GM19025 (cell line): ENCODE results near the gene ARL15.

ENCODE experiments used
- ATAC-seq: cut with Tn5 transposase; IDR thresholded peaks from one replicate; pipeline ENCODE4 v1.9.1; 2021; ENCODE audit warnings: mild to moderate bottlenecking, low read depth, moderate library complexity; ENCODE audit not compliant: unreplicated experiment

Gene ARL15

DNA sequence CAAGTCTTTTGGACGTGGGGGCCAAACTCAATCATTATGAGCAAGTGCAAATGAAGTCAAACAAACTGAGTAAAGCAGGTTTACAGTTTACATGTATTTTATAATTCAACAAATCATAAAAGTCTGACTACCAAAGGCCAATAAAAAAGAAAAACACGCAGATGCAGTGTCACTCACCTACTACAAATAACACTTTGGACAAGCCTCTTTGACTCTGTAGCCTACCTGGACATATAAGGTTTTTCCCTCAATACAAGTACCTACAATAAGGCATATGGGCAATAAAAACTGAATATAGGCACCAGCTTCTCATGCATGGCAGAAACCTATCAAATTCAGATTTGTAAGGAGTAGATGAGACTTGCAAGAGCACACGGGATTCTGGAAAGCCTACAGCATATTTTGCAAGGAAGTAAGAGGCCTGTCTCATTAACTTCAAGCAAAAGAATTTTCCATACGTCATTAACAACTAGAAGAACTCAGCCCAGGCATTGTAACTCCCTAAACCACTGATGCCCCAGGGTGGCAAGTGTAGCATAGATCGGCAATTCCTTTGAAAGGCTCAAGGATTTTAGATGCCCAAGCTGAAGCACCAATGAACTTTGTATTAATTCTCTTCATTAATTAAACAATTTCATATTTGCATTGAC is 21.7 kb downstream of the ARL15 start:
- no peak for ATAC-seq

DNA sequence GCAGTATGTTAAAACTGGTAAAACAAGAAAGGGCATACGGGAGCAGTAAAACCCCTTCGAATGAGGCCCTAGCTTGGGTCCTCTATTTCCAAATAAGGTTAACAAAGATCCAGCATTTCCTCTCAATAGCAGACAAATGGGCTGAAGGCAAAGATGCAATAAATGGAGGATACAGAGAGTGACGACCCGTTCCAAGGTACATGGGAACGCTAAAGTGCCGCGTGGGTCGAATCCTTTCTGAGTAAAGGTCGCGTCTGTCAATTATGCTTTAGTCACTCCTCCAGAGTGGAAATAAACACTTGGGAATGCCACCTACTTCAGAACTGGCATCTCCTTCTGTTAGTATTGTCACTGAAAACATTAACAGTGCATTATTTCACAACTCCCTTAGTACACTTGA is 24.7 kb downstream of the ARL15 start:
- ATAC-seq = no peak

DNA sequence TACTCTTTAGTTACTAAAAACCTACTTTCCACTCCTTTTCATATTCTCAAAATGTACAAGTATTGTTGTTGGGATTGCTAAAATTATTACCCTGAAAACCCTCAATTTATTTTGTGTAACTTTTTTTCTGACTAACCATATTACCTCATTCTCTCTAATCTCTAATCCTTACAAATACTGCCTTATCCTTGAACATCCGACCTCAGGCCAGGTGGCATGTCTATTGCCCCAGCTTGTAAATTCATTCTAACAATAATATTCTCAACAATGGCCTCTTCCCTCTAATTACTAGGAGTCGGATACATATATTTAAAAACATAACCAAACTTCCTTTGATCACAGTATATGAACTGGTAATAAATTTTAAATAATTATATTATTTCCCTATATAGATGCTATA is 25.8 kb downstream of the ARL15 start:
- ATAC-seq = no peak

DNA sequence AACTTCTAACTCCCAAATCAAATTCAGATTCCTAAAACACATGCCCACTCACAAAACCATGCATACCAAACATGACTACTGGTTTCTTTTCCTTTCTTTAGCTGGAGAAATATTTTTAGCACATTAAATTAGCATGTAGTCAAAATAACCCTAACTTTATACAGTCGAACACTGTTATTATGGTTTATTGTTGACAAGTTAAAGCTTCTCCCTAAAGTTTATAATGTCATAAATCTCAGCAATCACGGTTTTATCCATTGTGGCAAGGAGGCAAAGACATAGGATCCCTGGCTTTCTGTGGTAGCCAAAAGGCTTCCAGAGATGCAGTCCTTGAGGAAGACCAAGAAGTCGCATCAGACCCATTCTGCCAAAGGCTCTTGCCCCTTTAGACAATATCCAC is 27.5 kb downstream of the ARL15 start:
- no peak for ATAC-seq

DNA sequence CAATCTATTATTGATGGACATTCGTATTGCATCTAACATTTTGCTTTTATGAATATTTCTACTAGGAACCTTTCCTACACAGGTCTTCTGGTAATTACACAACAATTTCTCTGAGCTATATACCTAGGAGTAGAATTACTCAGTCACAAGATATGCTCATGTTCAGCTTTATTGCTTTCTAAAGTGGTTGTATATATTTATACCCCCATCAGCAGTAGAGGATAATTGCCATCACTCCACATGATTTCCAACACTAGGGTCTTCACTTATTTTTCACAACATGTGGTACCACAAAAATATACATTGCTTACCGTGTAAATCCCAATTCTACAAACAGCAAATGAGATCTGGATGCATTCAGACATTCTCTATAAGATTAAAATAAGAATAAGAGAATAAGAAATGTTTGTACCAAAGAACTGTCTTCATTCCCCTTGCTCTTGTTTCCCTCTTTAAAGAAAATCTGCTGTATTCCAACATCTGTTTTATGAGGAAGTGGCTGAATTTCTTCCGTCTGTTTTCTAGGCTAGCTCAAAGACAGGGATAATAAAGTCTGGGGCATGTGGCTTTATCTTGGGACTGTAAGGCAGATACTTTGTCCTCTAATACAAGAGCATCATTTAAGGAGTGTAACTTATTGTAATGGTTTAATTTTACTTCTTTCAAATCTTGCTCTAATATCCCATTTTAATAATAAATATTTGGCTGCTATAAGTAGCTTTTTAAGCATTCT is 28.2 kb downstream of the ARL15 start:
- ATAC-seq = no peak

DNA sequence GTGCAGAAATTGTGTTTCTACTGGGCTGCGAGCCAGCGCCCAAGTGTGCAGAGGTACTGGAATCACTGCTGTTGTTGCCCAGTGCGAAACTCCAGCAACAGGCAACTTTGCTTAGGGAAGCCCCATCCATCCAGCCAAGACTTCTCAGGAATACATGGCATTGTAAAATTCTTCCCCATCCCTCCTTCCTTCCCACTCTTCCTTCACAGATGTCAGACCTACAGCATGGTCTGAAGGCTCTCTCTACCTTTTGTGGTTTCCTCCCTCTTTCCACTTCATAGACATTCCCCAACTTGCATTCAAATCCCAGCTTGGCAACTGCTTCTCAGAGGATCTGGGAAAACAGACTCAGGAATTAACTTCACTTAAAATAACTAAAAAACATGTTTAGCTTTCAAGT is 30.4 kb downstream of the ARL15 start:
- ATAC-seq = no peak

DNA sequence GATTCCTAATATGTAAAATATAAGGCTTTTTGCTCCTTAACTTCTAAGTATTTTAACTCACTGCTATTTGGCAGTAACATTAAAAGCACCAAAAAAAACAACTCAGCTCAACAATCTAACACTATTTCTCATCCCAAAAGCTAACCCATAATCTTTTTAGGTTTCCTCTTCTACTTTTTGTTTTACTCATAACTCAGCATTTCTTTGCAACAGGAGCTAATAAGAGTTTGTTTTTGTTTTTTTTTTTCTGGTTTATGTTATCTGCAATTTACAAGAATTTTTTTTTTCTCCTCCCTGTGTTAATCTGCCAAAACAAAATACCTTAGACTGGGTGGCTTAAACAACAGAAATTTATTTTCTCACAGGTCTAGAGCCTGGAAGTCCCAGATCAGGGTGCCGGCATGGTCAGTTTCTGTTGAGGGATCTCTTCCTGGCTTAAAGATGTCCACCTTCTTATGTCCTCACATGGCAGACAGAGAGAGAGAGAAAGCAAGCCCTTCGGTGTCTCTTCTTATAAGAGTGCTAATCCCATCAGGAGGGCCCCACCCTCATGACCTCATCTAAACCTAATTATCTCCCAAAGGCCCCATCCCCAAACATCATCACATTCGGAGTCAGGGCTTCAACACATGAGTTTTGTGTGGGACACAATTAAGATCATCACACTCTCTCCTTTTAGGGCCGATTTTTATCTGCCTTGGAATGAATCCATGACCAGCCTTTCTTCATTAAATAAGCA is 31.2 kb downstream of the ARL15 start:
- ATAC-seq = no peak

DNA sequence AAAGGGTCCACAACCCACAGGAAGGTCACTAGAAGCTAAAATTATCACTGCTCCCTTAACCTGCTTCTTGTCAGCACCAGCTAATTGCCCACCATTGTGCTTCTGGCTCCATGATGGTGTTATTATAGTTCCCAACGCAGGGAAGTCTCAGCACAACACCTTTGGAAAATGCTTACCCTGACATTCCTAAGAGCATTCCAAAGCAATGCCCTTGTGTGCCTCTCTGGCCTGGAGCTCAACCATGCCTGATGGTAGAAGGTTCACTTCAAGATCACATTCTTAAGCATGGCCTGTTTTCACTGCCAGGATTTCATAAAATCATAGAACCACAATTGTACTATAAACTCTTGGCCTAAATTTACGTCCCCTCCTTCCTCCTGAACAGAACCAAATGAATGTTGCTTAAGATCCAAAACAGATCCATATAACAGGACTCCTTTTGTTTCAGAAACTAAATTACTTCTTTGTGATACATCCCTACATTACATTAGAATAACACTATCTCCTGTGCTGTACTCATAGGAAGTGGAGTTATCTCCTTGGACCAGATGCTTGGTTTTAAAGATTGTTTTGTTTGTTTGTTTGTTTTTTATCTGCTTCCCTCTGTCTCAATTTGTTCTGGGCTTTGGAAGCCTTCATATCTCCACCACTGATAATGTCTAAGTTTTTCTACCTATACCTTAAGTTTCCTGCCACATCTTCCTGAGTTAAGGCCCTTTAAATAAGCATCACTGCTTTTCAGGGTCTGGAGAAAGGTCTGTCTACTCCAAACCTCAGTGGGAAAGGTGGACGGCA is 32.1 kb downstream of the ARL15 start:
- ATAC-seq = no peak

DNA sequence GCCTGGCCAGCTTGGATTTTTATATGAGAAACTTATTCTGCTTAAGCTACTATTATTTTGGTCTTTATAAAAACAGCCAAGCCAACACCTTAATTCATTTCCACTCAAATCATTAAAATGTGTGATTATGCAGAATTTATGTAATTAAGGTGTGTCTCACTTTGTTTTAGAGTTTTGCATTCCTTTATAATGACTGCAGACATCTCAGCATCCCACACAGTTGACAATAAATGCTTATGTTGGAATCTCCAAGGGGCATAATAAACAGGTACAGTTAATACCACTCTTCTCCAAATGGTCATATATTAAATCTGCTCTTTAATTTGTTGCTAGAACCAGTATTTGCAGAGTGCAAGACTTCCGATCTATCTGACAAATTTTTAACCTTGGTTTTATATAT is 34.3 kb downstream of the ARL15 start:
- no peak for ATAC-seq

DNA sequence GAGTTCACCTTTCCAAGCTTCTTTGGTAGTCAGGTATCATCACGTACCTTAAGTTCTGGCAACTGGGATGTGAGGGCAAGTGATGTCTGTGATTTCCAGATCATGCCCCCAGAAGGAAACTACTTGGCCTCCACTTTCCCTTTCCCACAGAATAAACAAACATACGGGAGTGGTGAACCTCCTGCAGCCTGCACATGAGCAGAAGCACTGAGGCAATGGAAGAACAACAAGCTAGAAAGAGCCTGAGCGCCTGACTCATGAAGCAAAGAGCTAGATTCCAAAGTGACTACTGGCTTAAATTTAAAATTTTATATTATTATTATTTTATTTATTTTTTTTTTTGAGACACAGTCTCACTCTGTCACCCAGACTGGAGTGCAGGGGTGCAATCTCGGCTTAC is 35.0 kb downstream of the ARL15 start:
- ATAC-seq = no peak

DNA sequence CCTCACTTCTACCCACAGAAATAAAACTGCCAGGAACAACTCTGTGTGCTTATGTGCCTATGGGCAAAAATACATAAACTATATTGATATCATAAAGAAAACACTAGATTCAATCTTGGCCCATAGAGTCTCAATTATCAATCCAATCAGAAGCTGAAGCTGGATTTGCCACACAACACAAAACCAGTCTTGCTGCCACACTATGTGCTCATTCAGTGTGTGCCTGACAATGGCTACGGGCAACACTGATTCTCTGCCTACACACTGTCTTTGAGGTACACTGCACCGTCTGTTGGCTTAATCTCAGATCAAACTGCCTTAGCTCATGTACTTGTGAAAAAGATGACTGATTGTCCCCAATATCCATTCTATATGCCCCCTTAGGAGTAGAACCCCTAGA is 35.4 kb downstream of the ARL15 start:
- no peak for ATAC-seq

DNA sequence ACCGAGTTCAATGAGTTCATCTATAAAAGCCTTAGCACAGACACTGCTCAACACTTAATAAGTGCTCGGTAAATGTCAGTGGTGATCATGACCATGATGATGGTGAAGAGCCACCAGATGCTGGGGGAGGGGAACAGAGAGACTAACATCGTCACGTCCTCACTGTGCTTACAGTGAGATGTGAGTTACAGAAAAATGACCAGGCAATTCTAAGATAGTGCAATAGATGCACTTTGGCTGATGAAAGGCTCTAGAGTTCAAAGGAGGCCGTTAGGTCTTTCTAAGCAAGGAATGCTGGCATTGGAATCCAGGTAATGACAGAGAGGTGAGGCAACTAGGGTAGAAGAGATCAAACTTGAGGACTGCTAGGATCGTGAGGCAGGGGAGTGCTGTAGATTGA is 36.7 kb downstream of the ARL15 start:
- ATAC-seq = no peak

DNA sequence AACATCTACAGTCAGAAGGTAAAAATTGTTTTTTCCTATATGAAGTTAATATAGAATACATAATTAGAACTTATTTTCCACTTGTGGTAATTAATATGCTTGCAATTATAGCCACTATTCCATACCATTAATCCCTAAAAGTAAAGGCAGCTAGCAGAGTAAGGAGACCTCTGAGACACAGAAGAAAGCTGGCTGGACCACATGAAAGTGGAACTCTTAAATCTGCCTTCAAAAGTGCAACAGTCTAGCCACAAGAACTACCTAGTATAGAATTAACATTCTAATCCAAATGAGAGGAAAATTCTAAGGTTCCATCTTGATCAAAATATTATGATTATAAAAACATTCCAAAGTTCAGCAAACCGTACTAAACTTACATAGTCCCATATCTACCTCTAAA is 37.6 kb downstream of the ARL15 start:
- ATAC-seq = no peak

DNA sequence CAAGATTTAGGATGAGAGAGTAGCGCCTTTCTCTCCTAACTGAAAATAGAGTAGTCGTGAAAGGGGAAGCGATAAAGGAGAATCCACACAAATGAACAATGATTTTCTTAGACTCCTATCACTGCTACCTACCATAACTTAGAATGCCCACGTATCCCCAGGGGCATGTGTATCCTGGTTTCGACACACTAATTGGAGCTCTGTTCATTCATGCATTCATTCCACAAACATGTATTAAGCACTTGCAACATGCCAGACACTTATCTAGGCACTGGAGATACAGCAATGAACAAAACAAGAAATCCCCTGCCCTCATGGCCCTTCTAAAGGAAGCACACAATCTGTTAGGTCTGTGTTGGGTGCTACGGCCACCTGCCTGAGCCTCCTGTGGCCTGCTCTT is 40.0 kb downstream of the ARL15 start:
- no peak for ATAC-seq

DNA sequence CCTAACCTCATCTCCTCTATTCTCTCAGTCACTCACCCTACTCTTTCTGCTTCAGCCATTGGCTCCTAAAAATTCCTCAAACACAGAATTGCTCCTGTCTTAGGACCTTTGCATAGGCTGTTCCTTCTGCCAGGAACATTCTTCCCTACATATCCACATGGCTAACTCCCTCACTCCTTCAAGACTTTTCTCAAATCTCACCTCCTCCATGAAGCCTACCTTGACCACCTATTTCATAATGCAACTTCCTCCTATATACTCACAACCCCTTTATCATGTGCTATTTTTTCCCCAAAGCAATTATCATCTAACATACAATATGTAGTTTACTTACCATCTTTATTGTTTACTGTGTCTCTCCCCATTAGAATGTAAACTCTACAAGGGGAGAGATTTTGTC is 45.8 kb downstream of the ARL15 start:
- ATAC-seq = no peak

DNA sequence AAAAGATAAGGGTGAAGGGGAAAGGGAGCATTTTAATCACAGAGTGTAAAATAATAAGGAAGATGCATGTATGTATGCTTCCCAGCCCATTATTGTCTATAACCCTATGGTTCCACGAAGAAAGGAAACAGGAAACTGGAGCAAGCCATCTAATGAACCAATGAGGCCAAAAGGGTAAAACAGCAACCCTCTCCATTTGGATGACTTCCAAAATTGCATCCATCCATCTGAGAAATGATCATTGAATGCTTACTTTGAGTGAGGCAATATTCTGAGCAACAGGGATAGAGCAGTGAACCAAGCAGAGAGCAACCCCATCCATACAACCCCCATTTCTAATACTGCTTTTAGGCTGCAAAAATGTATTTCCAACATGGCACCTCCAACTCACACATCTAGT is 46.9 kb downstream of the ARL15 start:
- no peak for ATAC-seq

DNA sequence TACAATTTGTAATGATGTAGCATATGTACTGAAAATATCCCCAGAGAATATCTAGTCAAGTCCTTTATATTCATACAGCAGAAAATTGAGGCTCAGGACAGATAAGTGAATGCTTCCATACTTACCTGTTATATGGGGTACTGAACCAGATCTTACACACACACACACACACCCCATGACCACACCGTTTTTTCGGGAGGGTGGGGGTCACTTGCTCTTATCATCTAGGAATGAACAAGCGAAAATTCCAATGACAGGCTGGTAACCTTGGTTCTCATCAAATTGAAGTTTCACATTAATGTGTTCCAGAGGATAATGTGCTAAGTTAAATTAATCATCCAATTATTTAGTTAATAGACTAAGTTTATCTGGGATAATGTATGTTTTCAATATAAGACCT is 48.8 kb downstream of the ARL15 start:
- ATAC-seq = no peak

DNA sequence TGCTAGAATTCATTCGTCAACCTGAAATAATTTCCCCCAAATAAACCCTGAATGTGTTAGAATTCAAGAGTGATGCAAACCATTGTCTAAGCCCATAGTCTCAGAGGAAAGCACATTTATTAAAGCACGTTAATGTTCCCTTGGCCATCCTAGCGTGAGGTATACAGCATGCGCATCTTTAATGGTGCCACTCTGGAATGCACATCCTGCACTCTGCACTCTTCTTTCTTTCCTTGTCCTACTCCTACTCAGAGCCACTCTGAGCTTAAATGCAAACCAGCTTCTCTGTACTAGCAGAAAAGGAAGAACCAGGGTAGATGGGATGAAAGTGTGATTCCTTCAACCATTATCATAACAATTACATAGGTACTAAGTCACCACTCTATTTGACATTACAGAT is 50.4 kb downstream of the ARL15 start:
- no peak for ATAC-seq

DNA sequence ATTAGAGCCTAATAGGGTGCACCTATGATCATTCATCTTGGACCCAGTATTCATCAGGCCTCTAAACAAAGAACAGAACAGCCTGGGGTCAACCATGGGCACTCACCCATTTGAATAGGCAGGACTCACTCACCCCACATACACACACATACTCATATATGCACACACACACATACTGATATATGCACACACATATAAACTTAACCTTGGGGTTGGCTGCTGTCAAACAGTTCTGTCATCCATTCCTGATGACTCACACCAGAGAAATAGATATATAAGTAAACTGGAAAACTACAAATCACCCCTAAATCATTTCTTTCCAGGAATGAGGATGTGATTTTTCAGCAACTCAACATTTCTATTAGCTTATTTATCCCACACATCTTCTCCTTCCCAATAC is 51.3 kb downstream of the ARL15 start:
- ATAC-seq = no peak

DNA sequence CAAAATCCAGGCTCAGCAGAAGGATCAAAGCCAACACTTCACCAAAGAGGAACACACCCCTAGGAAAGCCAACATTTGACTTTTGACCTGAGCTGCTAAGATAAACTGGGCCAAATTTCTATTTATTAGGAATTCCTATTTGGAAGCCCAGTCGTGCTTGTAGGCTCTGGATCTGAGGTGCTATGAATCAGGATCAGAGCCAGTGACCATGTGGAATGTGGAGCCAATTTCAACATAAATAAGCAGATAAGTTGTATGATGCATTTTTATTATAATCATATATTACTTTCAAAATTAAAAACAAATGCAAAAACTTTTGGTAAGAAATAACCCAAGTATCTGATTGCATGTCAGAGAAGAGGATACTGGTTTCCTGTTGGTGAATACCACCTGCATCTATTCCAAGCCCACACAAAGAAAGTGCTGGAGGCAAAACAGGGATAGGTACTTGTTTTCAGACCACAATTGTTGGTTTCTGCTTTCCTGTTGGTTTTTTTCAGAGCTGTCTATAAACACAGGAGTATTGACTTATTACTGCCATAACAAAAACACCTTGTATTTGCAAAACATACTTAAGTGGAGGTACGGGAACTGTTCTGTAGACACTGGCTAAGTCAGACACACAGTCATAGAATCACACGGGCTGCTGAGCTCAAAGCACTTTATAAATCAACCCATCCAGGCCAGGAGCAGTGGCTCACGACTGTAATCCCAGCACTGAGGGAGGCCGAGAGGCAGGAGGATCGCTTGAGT is 52.8 kb downstream of the ARL15 start:
- no peak for ATAC-seq
